LNCaP clone FGC (cell line): ENCODE data around the gene WDR82.

Experiments
- DNase-seq: peaks from one replicate; pipeline ENCODE4 v3.0.0-alpha.2; 2011; ENCODE audit warnings: low read depth
- H3K4me3 ChIP-seq: 2 replicates; pipeline ENCODE4 v1.5.1; 2011; ENCODE audit warnings: mild to moderate bottlenecking, low read depth, low read length, control low read depth
- CTCF ChIP-seq: IDR thresholded peaks from 2 replicates; pipeline ENCODE4 v1.5.1; 2012; ENCODE audit warnings: mild to moderate bottlenecking; ENCODE audit not compliant: control insufficient read depth, insufficient read depth; ENCODE audit errors: extremely low read depth

The WDR82 gene

GRCh38 chr3:52240886-52241370, 37.5 kb downstream of the WDR82 start:
- DNase-seq = no peak
- no peak overlapping the region for H3K4me3 ChIP-seq
- no peak for TF ChIP-seq CTCF

GRCh38 chr3:52240059-52240885, 38.2 kb downstream of the WDR82 start:
- peak; percentile 67 for DNase-seq
- no peak for TF ChIP-seq CTCF
- peak overlapping the region; percentile 91 for H3K4me3 ChIP-seq

GRCh38 chr3:52238761-52239701, 39.4 kb downstream of the WDR82 start, which contains the start of gene TWF2:
Gene TWF2 (minus strand): TSS chr3:52239158. CDS start chr3:52239016, 142 bp downstream.
- no peak for DNase-seq
- peak; percentile 28 for TF ChIP-seq CTCF
- H3K4me3 ChIP-seq = peak within 1 kb of the TSS; percentile 91

- TF ChIP-seq CTCF = no peak
- no peak for DNase-seq
- peak overlapping the region; percentile 91 for H3K4me3 ChIP-seq
Measured at GRCh38 chr3:52238193-52238760, 40.2 kb downstream of the WDR82 start.

- peak overlapping the region; percentile 91 for H3K4me3 ChIP-seq
- no peak for TF ChIP-seq CTCF
- DNase-seq = peak; percentile 68
Measured at GRCh38 chr3:52237657-52238172, 40.7 kb downstream of the WDR82 start.

- H3K4me3 ChIP-seq = peak overlapping the region; percentile 23
Measured at GRCh38 chr3:52237006-52237656, 41.3 kb downstream of the WDR82 start.

More at GRCh38 chr3:52237006-52237656, 41.3 kb downstream of the WDR82 start:
- no peak for TF ChIP-seq CTCF
- no peak for DNase-seq
